ENCODE measurements around the gene VENTX. TPM values are rescaled to one million over a fixed set of nuclear protein-coding genes. Genes with fewer than 3 reads are reported as not detected.

The VENTX gene, protein sequence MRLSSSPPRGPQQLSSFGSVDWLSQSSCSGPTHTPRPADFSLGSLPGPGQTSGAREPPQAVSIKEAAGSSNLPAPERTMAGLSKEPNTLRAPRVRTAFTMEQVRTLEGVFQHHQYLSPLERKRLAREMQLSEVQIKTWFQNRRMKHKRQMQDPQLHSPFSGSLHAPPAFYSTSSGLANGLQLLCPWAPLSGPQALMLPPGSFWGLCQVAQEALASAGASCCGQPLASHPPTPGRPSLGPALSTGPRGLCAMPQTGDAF
- not detected in 5 replicates for total RNA-seq (2022; extraction: Qiagen RNA extraction)

DNA sequence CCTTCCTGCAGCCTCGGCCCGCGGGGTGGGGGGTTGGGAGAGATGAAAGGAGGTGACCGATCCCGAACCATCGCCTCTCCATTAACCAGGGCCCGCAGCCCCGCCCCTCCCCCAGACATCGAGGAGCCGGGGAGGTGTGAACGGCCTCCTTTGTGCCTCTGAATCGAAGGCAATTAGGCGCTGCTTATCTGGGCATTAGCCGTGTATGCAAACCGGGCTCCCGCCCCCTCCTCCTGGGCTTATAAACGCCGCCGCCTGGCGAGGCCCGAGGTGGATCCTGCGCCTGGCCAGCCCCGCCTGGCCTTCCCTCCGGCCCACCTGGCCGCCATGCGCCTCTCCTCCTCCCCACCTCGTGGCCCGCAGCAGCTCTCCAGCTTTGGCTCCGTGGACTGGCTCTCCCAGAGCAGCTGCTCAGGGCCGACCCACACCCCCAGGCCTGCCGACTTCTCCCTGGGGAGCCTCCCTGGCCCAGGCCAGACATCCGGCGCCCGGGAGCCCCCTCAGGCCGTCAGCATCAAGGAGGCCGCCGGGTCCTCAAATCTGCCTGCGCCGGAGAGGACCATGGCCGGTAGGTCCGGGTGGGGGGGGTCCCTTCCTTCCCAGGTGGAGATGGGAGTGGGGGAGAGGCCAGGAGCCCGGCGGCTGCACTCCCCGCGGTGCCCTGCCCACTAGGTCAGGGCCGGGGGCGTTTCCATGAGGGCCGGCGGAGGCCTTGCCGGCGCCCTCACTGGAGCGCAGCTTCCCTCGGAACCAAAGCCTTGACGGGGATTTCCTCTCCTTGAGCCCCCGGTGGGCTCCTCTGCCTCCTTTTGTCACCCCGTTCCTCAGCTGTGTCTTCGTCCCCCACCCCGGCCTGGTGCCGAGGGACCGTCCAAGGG lies at the start of gene VENTX:
Gene VENTX (plus strand): TSS at position 268 of the 878 bp plus-strand sequence. CDS start 60 bp downstream, at position 328.

DNA sequence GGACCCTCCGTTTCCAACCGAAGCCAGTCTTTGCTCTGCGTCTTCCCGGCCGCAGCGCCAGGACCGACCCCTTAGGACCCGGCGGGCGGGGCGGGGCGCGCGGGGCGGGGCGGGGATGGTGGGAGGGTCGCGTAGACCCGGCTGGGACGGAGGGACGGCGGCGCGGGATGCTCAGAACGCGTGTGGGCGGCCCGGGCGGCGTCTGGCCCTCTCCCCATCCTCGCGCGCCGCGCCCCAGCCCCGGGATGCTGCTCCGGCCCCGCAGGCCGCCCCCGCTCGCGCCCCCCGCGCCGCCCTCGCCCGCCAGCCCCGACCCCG lies 7.7 kb upstream of the VENTX start, which contains the start of gene UTF1:
Gene UTF1 (plus strand): TSS at position 174 of the 318 bp plus-strand sequence. CDS start 72 bp downstream, at position 246.

DNA sequence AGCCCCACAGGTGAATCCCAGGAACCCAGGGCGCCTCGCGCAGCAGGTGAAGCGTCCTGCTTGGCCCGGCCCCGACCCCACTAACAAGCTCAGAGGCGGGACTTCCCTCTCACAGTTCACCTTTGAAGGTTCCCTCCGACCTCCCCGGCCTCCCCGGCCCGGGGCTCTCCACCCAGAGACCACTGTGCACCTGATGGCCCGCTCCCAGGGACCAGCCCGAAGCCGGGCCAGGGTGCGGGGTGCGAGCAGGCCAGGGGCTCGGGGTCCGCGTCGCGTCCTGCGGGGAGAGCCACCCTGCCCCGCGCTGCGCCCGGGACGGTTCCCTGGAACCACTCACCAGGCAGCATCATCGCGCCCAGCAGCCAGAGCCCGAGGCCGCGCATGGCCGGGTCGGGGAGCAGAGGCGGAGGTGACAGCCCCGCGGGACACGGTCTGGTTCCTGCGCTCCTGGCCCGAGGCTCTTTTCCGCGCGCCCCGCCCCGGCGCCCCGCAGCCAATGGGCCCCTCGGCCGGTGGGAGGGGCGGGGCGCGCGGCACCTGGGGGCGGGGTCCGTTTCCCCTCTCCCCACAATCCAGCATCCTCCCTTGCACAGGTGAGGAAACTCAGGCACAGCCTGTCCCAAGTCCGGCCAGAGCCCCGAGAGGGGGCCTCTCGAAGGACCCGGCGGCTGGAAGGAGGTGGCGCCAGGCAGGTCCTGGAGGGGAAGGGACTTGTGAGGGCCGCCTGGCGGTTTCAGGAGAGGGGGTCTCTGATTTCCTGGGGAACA lies 39.0 kb downstream of the VENTX start, which contains the start of gene ADAM8:
Gene ADAM8 (minus strand): TSS at position 434 of the 767 bp plus-strand sequence. CDS start 51 bp downstream, at position 383.

Other genes starting within 250 kb of the VENTX start
- gene ADGRA1, start 149.9 kb upstream of the VENTX start, total RNA-seq (2022; extraction: Qiagen RNA extraction): 0.05 to 0.16 TPM (median 0.09 TPM) in 4 of 5 replicates, not detected in the other
- 0.69 to 2.2 TPM (median 2.1 TPM) in 5 replicates for gene KNDC1, start 77.6 kb upstream of the VENTX start, total RNA-seq (2022; extraction: Qiagen RNA extraction)
- gene UTF1, start 7.6 kb upstream of the VENTX start, total RNA-seq (2022; extraction: Qiagen RNA extraction): 0.07 to 0.10 TPM in 2 of 5 replicates, not detected in the others
- 2.3 to 4.8 TPM (median 3.7 TPM) in 5 replicates for gene ADAM8, start 39.0 kb downstream of the VENTX start, total RNA-seq (2022; extraction: Qiagen RNA extraction)
- 37.5 to 46.8 TPM (median 45.3 TPM) in 5 replicates for gene TUBGCP2, start 71.0 kb downstream of the VENTX start, total RNA-seq (2022; extraction: Qiagen RNA extraction)
- gene ZNF511, start 71.1 kb downstream of the VENTX start, total RNA-seq (2022; extraction: Qiagen RNA extraction): 57.1 to 78.5 TPM (median 74.2 TPM) in 5 replicates
- gene CALY, start 99.0 kb downstream of the VENTX start, total RNA-seq (2022; extraction: Qiagen RNA extraction): 0.54 to 1.5 TPM (median 0.81 TPM) in 5 replicates
- gene PRAP1, start 109.5 kb downstream of the VENTX start, total RNA-seq (2022; extraction: Qiagen RNA extraction): 0.13 to 0.36 TPM in 2 of 5 replicates, not detected in the others
- 12.2 to 17.4 TPM (median 16.2 TPM) in 5 replicates for gene FUOM, start 120.2 kb downstream of the VENTX start, total RNA-seq (2022; extraction: Qiagen RNA extraction)
- gene ECHS1, start 135.5 kb downstream of the VENTX start, total RNA-seq (2022; extraction: Qiagen RNA extraction): 136 to 162 TPM (median 147 TPM) in 5 replicates
- gene PAOX, start 141.4 kb downstream of the VENTX start, total RNA-seq (2022; extraction: Qiagen RNA extraction): 1.7 to 2.4 TPM (median 2.1 TPM) in 5 replicates
- gene MTG1, start 156.3 kb downstream of the VENTX start, total RNA-seq (2022; extraction: Qiagen RNA extraction): 40.7 to 55.1 TPM (median 54.1 TPM) in 5 replicates
- 0.17 to 0.36 TPM (median 0.26 TPM) in 5 replicates for gene SPRN, start 186.8 kb downstream of the VENTX start, total RNA-seq (2022; extraction: Qiagen RNA extraction)
- 0.09 to 0.47 TPM (median 0.27 TPM) in 5 replicates for gene SCART1, start 216.1 kb downstream of the VENTX start, total RNA-seq (2022; extraction: Qiagen RNA extraction)

Measured in A549 treated with CORT108297 at 1 μM for 4 hours (cell line).